H1 (cell line): Measurements from ENCODE around the gene VEZT. TPM values are rescaled to one million over a fixed set of nuclear protein-coding genes. Genes with fewer than 3 reads are reported as not detected.

Experiments
- CTCF ChIA-PET: fragments of 300-600 bp; sonication (Branson Sonifier 250); formaldehyde crosslinking; loops from one replicate; lab custom pipeline; 2021; ENCODE audit not compliant: partially characterized antibody; lab: Charles Lee
- POLR2A ChIA-PET: fragments of 300-600 bp; sonication (Branson Sonifier 250); formaldehyde crosslinking; loops from one replicate; lab custom pipeline; 2021; ENCODE audit warnings: inconsistent platforms; ENCODE audit not compliant: partially characterized antibody; lab: Charles Lee
- DNase-seq, 2 experiments: peaks; one replicate each; pipeline versions ENCODE4 v3.0.0 to v3.0.0-alpha.2; 2010 to 2022; ENCODE audit warnings: low spot score in 2 of 2, low read depth in 1 of 2, mixed read lengths in 1 of 2
- FAIRE-seq: peaks from 2 replicates; lab custom pipeline; 2011; peaks lifted over from hg19 to GRCh38; lab: Jason Lieb, UNC
- H2AFZ ChIP-seq: 2 replicates; pipeline ENCODE4 v1.8.1; 2012; ENCODE audit warnings: low read length, inconsistent platforms
- H2AK5ac ChIP-seq: 2 replicates; pipeline ENCODE4 v1.6.1; 2013; ENCODE audit warnings: low read depth, low read length
- H2BK120ac ChIP-seq: replicated peaks from 2 replicates; pipeline ENCODE3; 2013; ENCODE audit warnings: low read depth, low read length, inconsistent platforms
- H2BK12ac ChIP-seq: 2 replicates; pipeline ENCODE4 v1.6.1; 2013; ENCODE audit warnings: low read depth, low read length
- H2BK15ac ChIP-seq: 2 replicates; pipeline ENCODE4 v1.6.1; 2013; ENCODE audit warnings: low read length
- H2BK20ac ChIP-seq: 2 replicates; pipeline ENCODE4 v1.6.1; 2013; ENCODE audit warnings: low read length
- H2BK5ac ChIP-seq: 2 replicates; pipeline ENCODE4 v1.6.1; 2013; ENCODE audit warnings: low read depth, low read length
- H3K14ac ChIP-seq: 2 replicates; pipeline ENCODE4 v1.6.1; 2013; ENCODE audit warnings: inconsistent platforms; ENCODE audit not compliant: insufficient read length
- H3K18ac ChIP-seq: 2 replicates; pipeline ENCODE4 v1.6.1; 2013; ENCODE audit warnings: low read length; ENCODE audit errors: extremely low read depth
- H3K23ac ChIP-seq: 2 replicates; pipeline ENCODE4 v1.6.1; 2013; ENCODE audit warnings: inconsistent platforms; ENCODE audit not compliant: insufficient read length
- H3K23me2 ChIP-seq: 2 replicates; pipeline ENCODE4 v1.6.1; 2013; ENCODE audit warnings: low read depth, low read length
- H3K27ac ChIP-seq: 2 replicates; pipeline ENCODE4 v1.6.1; 2011; ENCODE audit warnings: low read depth, low read length, inconsistent platforms
- H3K27me3 ChIP-seq, 4 experiments: replicated peaks in 1 of 4; 1 replicate in 1 of 4; 2 replicates in 3 of 4; pipeline versions ENCODE4 v1.6.1 to v1.8.1; 2011 to 2013; ENCODE audit warnings: low read length in 3 of 4, mild to moderate bottlenecking in 3 of 4, inconsistent platforms in 2 of 4, mixed read lengths in 2 of 4, moderate library complexity in 1 of 4; ENCODE audit not compliant: control insufficient read depth in 3 of 4, insufficient read depth in 3 of 4; ENCODE audit errors: extremely low read depth in 1 of 4
- H3K36me3 ChIP-seq, 4 experiments: 2 replicates each; pipeline versions ENCODE4 v1.6.1 to v1.8.1; 2011 to 2013; ENCODE audit warnings: mild to moderate bottlenecking in 4 of 4, low read length in 3 of 4, moderate library complexity in 2 of 4, control low read depth in 1 of 4, inconsistent platforms in 1 of 4; ENCODE audit not compliant: insufficient read depth in 4 of 4, control insufficient read depth in 2 of 4
- H3K4ac ChIP-seq: replicated peaks from 2 replicates; pipeline ENCODE3; 2013; ENCODE audit warnings: low read length, low read depth, mixed read lengths, inconsistent platforms; ENCODE audit not compliant: insufficient read length
- H3K4me1 ChIP-seq, 4 experiments: replicated peaks in 1 of 4; 1 replicate in 1 of 4; 2 replicates in 3 of 4; pipeline versions ENCODE4 v1.6.1 to v1.8.1; 2011 to 2013; ENCODE audit warnings: low read length in 3 of 4, inconsistent platforms in 2 of 4, mixed read lengths in 1 of 4; ENCODE audit not compliant: insufficient read depth in 4 of 4, control insufficient read depth in 3 of 4
- H3K4me2 ChIP-seq, 2 experiments: 2 replicates each; pipeline versions ENCODE4 v1.6.1 to v1.8.1; 2011 to 2013; ENCODE audit warnings: low read depth in 2 of 2, low read length in 2 of 2, control low read depth in 1 of 2, inconsistent platforms in 1 of 2, mild to moderate bottlenecking in 1 of 2; ENCODE audit not compliant: insufficient read depth in 1 of 2
- H3K4me3 ChIP-seq, 4 experiments: fragments of 200-600, 300-600 bp in 1 of 4; sonication (generic), shearing (Covaris generic), sonication (Bioruptor Twin) in 1 of 4; 2 replicates each; pipeline versions ENCODE4 v1.5.1 to v1.8.1; 2011 to 2016; ENCODE audit warnings: low read length in 4 of 4, low read depth in 3 of 4, control low read depth in 2 of 4, inconsistent platforms in 2 of 4, mild to moderate bottlenecking in 2 of 4, mixed read lengths in 1 of 4, moderate library complexity in 1 of 4; ENCODE audit not compliant: insufficient read depth in 2 of 4; ENCODE audit errors: extremely low read depth in 1 of 4
- H3K56ac ChIP-seq: replicated peaks from 2 replicates; pipeline ENCODE3; 2013; ENCODE audit warnings: low read depth, mild to moderate bottlenecking, mixed read lengths, low read length, inconsistent platforms; ENCODE audit not compliant: insufficient read length
- H3K79me1 ChIP-seq: 2 replicates; pipeline ENCODE4 v1.6.1; 2013; ENCODE audit warnings: low read depth, low read length, control low read depth
- H3K79me2 ChIP-seq, 2 experiments: 2 replicates each; pipeline versions ENCODE4 v1.6.1 to v1.8.1; 2012 to 2013; ENCODE audit warnings: low read length in 2 of 2, mild to moderate bottlenecking in 2 of 2, inconsistent platforms in 1 of 2; ENCODE audit not compliant: insufficient read depth in 2 of 2, control insufficient read depth in 1 of 2
- H3K9ac ChIP-seq, 4 experiments: replicated peaks in 1 of 4; 1 replicate in 1 of 4; 2 replicates in 3 of 4; pipeline versions ENCODE4 v1.6.1 to v1.8.1; 2011 to 2013; ENCODE audit warnings: low read depth in 3 of 4, low read length in 3 of 4, control low read depth in 2 of 4, mild to moderate bottlenecking in 2 of 4, moderate library complexity in 2 of 4, inconsistent platforms in 1 of 4; ENCODE audit errors: extremely low read depth in 1 of 4
- H3K9me3 ChIP-seq, 2 experiments: 2 replicates each; pipeline versions ENCODE4 v1.6.1 to v1.8.1; 2012 to 2013; ENCODE audit warnings: mild to moderate bottlenecking in 2 of 2, moderate library complexity in 2 of 2, control low read depth in 1 of 2, inconsistent platforms in 1 of 2, low read depth in 1 of 2, low read length in 1 of 2, mixed read lengths in 1 of 2; ENCODE audit not compliant: insufficient read depth in 2 of 2
- H4K20me1 ChIP-seq, 2 experiments: replicated peaks in 1 of 2; 2 replicates each; pipeline versions ENCODE3 to v1.8.1; 2011 to 2013; ENCODE audit warnings: inconsistent platforms in 2 of 2, low read length in 2 of 2, mild to moderate bottlenecking in 1 of 2; ENCODE audit not compliant: insufficient read depth in 2 of 2, control insufficient read depth in 1 of 2
- H4K5ac ChIP-seq: 2 replicates; pipeline ENCODE4 v1.6.1; 2013; ENCODE audit warnings: low read length, low read depth, mixed read lengths, inconsistent platforms; ENCODE audit not compliant: insufficient read length
- H4K8ac ChIP-seq: 2 replicates; pipeline ENCODE4 v1.8.0; 2013; ENCODE audit warnings: mild to moderate bottlenecking, moderate library complexity, low read length, inconsistent platforms; ENCODE audit not compliant: insufficient read depth; ENCODE audit errors: extremely low read depth
- H4K91ac ChIP-seq: replicated peaks from 2 replicates; pipeline ENCODE3; 2013; ENCODE audit warnings: low read length, mixed read lengths, inconsistent platforms; ENCODE audit not compliant: insufficient read length
- ASH2L ChIP-seq: fragments of 200-600, 300-600 bp; sonication (generic); IDR thresholded peaks from one replicate; pipeline ENCODE4 v1.7.1; 2017; ENCODE audit warnings: low read length
- CEBPB ChIP-seq: IDR thresholded peaks from 2 replicates; pipeline ENCODE4 v1.6.1; 2012; ENCODE audit warnings: low read depth, low read length
- EGR1 ChIP-seq: IDR thresholded peaks from 2 replicates; pipeline ENCODE4 v1.6.1; 2011; ENCODE audit warnings: low read depth, low read length, borderline replicate concordance
- EZH2 ChIP-seq: fragments of 200-600 bp; sonication (generic); IDR thresholded peaks from 2 replicates; pipeline ENCODE4 v1.7.1; 2012; ENCODE audit warnings: low read depth, mild to moderate bottlenecking, moderate library complexity, low read length, inconsistent platforms; ENCODE audit not compliant: severe bottlenecking
- HDAC6 ChIP-seq: IDR thresholded peaks from one replicate; pipeline ENCODE4 v1.7.1; 2012; ENCODE audit warnings: low read depth, mild to moderate bottlenecking, inconsistent platforms, low read length, moderate library complexity
- KDM4A ChIP-seq: IDR thresholded peaks from one replicate; pipeline ENCODE4 v1.7.1; 2012; ENCODE audit warnings: low read depth, mild to moderate bottlenecking, moderate library complexity, low read length, inconsistent platforms; ENCODE audit not compliant: severe bottlenecking
- RAD21 ChIP-seq, 2 experiments: IDR thresholded peaks in 1 of 2; conservative IDR thresholded peaks in 1 of 2; 2 replicates each; pipeline ENCODE4 v1.6.1; 2011; ENCODE audit warnings: low read depth in 2 of 2, low read length in 2 of 2, improper control_type of control experiment in 1 of 2, inconsistent platforms in 1 of 2, mild to moderate bottlenecking in 1 of 2, moderate library complexity in 1 of 2
- RFX5 ChIP-seq: IDR thresholded peaks from 2 replicates; pipeline ENCODE4 v1.6.1; 2011; ENCODE audit warnings: low read depth, low read length, improper control_type of control experiment, borderline replicate concordance
- SAP30 ChIP-seq: fragments of 300-600 bp; sonication (generic); IDR thresholded peaks from 2 replicates; pipeline ENCODE4 v1.7.1; 2012; ENCODE audit warnings: low read length, moderate library complexity, mild to moderate bottlenecking, inconsistent platforms; ENCODE audit not compliant: insufficient read depth, insufficient replicate concordance
- SIN3A ChIP-seq, 2 experiments: IDR thresholded peaks in 1 of 2; conservative IDR thresholded peaks in 1 of 2; 2 replicates each; pipeline ENCODE4 v1.6.1; 2011 to 2012; ENCODE audit warnings: low read length in 2 of 2, improper control_type of control experiment in 1 of 2, low read depth in 1 of 2, mild to moderate bottlenecking in 1 of 2
- SP1 ChIP-seq: IDR thresholded peaks from 2 replicates; pipeline ENCODE4 v1.6.1; 2011; ENCODE audit warnings: low read depth, low read length
- YY1 ChIP-seq: IDR thresholded peaks from 2 replicates; pipeline ENCODE4 v1.6.1; 2011; ENCODE audit warnings: low read depth, mild to moderate bottlenecking, low read length
- WGBS, 2 experiments: shearing (Covaris generic) in 1 of 2; methylation state at CpG; one replicate each; pipeline versions ENCODE4 v1.1.6 to v1.1.7; 2013 to 2015; ENCODE audit warnings: low lambda C conversion rate in 2 of 2, mixed read lengths in 2 of 2, inconsistent platforms in 1 of 2, low coverage in 1 of 2, missing lambda C conversion rate in 1 of 2; ENCODE audit not compliant: insufficient replicate concordance in 2 of 2, insufficient coverage in 1 of 2, insufficient read length in 1 of 2; ENCODE audit errors: extremely low coverage in 1 of 2, missing lambda C conversion rate in 1 of 2; 5-methylcytosine and 5-hydroxymethylcytosine counted together
- polyA plus RNA-seq, 7 experiments: library from polyadenylated mRNA; depleted of rRNA in 3 of 7; stranded (reverse) in 5 of 7; unstranded in 2 of 7; fragments of >200 nt in 5 of 7; fragments of 200-250 nt in 2 of 7; gene quantifications; 1 replicate in 5 of 7; 2 replicates in 1 of 7; 4 replicates in 1 of 7; pipeline versions ENCODE4 v1.2.1 to v1.2.3, GENCODE V29; 2011 to 2013; ENCODE audit warnings: missing spikeins in 2 of 7, mixed read lengths in 2 of 7
- total RNA-seq: library from RNA; stranded (reverse); fragmentation: NEBNext Ultra II Directional; extraction: Animal tissue kit (Norgen Biotek cat#: 25700); gene quantifications from 2 replicates; pipeline ENCODE4 v1.2.1, GENCODE V29; 2021

The VEZT gene
- total and polyA plus RNA-seq, 2 of the 8 experiments (the other 6 are each of a cell fraction or from before 2014, with no cell fraction given): 44.0 to 56.1 TPM

DNA sequence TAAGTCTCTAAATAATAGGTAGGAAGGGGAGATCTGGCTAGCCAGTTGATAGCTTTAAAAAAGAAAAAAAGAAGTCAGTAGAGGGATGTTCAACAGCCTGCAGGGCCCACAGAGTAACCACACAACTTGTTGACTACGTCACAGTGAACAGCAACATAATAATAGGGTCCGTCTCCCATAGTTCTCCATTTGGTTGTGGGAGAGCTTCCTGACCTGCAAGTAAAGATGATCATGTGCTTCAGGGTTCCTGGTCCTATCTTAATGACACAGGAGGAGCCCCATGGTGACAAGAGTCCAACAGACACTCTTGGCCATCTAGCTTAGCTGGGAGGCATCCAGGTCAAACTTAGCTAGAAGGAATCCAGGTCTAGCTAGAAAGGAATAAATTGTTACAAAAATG lies 36.5 kb upstream of the VEZT start:
- 85% methylated on average over 2 of the region's 2 CpGs; no CpG with 5 or more reads in 1 of the 2 experiments for WGBS, 2 experiments

More for the DNA sequence above, 36.5 kb upstream of the VEZT start:
- H4K8ac ChIP-seq: no peak overlapping the region
- no peak overlapping the region for H2BK15ac ChIP-seq
- no peak overlapping the region for H2BK5ac ChIP-seq
- no peaks in the 10 kb centered on the region for H3K36me3 ChIP-seq
- no peak overlapping the region for H3K14ac ChIP-seq
- 0 out of 2 replicates have a peak overlapping the region, but pooled peaks have one; percentile 86 for H2AK5ac ChIP-seq
- no peaks in the 10 kb centered on the region for H3K9me3 ChIP-seq
- ChIA-PET CTCF (no interaction called here), POLR2A (interaction anchor here (1.0 kb wide), 1 partner anchor 9 kb away, joined by 3 read pairs; no protein-coding TSS in a partner anchor)
- no peak overlapping the region for H4K91ac ChIP-seq
- H3K27ac ChIP-seq: no peak overlapping the region
- no peaks in the 10 kb centered on the region for H4K20me1 ChIP-seq
- H3K4ac ChIP-seq: no peak overlapping the region
- H3K27me3 ChIP-seq: no peaks in the 10 kb centered on the region
- no peak overlapping the region for H4K5ac ChIP-seq
- H3K79me2 ChIP-seq: peaks cover 0 to 24% of the 10 kb centered on the region in 2 experiments; a peak in 2 of 4 replicates
- TF ChIP-seq HDAC6: no peak
- TF ChIP-seq RAD21 (IDR thresholded peaks at IDR 0.05 in 1 of 2, conservative IDR thresholded peaks at IDR 0.05 in 1 of 2; ENCODE audit: low read depth in 2 of 2, low read length in 2 of 2): no peak
- no peak for TF ChIP-seq YY1
- TF ChIP-seq CEBPB: no peak
- TF ChIP-seq SP1: no peak
- no peak for TF ChIP-seq SIN3A (conservative IDR thresholded peaks at IDR 0.05 in 1 of 2, IDR thresholded peaks at IDR 0.05 in 1 of 2; ENCODE audit: low read depth in 1 of 2, low read length in 2 of 2)
- no peak for TF ChIP-seq EZH2
- no peak for TF ChIP-seq SAP30
- TF ChIP-seq RFX5: no peak
- no peak for TF ChIP-seq KDM4A
- no peak for TF ChIP-seq ASH2L
- no peak for TF ChIP-seq EGR1
- H3K9ac ChIP-seq: no peak overlapping the region
- no peak overlapping the region for H3K56ac ChIP-seq
- no peaks in the 10 kb centered on the region; a peak in 1 of 7 replicates for H3K4me1 ChIP-seq
- H3K23me2 ChIP-seq: no peaks in the 10 kb centered on the region
- no peak overlapping the region for H2BK12ac ChIP-seq
- DNase-seq (no peak), FAIRE-seq (no peak)
- no peak overlapping the region for H3K4me3 ChIP-seq
- H2AFZ ChIP-seq: no peak overlapping the region
- H3K79me1 ChIP-seq: peaks cover 2% of the 10 kb centered on the region; the same call in 1 of the 2 replicates
- H3K4me2 ChIP-seq: no peak overlapping the region
- H3K23ac ChIP-seq: no peak overlapping the region
- H3K18ac ChIP-seq: no peak overlapping the region
- no peak overlapping the region for H2BK20ac ChIP-seq
- no peak overlapping the region for H2BK120ac ChIP-seq
